GM18502 (cell line): ENCODE results near the gene MYLK.
"Not testable (repeated sequence)": the region's sequence is repeated elsewhere in the genome, so short reads cannot be mapped to it uniquely, and the experiment has no call there.

Source experiments
- ATAC-seq: cut with Tn5 transposase; IDR thresholded peaks from one replicate; pipeline ENCODE4 v1.9.1; 2021; ENCODE audit warnings: mild to moderate bottlenecking; ENCODE audit not compliant: unreplicated experiment, poor library complexity

MYLK gene

DNA sequence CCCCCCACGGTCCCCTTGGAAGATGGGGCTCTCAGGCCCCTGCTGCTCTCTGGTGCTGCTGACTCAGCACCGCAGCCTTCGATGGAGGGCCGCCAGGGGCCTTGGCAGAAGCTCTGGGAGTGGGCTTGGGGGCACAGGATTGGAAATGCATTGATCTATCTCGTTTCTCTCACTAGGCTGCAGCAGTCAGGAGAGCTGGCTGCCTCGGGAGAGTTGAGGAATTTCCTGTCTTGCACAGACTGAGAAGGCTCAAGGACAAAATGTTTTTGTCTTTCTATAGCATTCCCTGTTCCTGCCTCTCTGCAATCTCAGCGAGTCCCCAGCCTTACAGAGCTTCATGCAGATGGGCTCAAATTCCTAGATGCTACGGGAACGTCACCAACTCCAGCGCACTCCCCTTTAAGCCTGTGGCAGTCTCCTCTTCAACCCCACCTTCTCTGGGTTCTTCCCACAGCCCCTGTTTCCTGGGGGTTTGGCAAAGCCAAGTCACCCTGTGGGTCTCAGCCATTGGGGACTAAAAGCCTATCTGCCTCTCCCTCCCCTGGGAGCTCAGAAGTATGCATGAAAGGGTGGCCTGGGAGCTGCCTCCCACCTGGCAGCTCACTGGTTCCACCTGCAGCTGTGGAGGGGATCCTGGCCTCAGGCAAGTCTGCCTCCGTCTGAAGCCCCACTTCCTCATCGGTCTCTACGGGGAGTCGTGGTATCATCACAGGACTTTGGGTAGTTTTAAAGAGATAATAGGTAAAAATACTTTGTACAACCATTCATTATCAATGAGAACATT is 171.9 kb downstream of the MYLK start:
- ATAC-seq, result no peak

DNA sequence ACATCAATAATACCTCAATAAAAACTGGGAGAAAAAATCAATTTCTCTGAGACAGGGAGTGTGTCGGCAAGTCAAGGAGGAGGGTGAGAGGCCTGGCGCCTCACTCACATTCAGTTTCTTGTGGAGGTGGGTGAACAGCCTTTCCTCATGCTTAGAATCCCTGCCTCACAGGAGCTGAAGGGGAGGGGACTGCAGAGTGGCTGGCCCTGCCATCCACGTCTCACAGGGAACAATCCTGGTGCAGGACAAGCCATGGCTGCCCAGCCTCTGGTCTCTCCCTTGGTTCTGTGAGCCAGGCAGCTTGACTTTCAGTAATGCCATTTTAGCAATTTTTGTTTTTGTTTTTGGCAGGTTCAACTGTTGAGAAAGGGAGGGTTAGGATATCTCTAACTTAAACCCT is 172.8 kb downstream of the MYLK start:
- ATAC-seq, result no peak

DNA sequence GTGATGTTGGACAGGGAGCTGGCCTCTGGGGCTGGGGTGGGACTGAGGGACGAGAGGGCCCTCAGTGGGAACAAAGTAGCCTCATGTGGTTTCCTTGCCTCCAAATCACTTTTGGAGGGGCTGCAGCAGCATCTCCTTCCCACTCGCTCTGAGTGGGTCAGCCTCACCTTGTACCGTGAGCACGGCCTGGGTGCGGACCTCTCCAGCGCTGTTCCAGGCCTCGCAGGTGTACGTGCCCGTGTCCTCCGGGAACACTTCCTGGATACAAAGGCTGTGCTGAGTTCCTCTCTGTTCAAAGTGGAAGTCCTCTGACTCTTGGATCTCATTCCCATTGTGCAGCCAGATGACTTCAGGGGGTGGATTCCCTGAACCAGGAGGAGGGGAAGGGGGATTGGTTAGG is 175.6 kb downstream of the MYLK start:
- ATAC-seq, result no peak

DNA sequence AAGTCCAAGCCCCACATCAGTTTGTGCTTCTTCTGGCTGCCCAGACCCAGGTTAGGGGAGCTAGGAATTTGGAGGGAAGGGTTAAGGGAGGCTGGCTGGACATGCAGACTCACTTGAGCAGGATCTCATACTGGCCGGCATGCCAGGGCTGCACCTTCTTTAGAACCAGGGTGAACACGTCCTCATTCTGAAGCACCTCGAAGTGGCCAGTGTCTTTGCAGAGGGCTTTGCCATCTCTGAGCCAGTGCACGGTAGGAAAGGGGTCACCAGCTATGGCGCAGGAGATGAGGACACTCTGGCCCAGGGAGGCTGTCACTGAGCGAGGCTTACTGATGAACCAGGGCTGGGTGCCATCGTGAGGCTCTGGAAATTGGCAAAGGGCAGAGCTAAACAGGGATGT is 176.5 kb downstream of the MYLK start:
- not testable (repeated sequence) for ATAC-seq

DNA sequence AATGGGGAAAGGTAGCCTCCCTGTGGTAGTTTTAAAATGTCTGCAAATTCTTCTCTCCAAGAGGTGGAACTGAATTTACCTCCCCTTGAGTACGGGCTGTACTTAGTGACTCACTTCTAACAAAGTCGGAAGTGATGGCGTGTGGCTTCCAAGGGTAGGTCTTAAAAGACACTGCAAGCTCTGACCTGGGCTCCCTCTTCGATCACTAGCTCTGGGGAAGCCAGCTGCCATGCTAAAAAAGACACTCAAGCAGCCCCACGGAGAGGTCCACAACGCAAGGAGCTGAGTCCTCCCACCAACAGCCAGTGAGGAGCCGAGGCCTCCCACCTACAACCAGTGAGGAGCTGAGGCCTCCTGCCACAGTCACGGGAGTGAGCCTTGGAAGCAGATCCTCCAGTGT is 177.3 kb downstream of the MYLK start:
- ATAC-seq, result no peak

DNA sequence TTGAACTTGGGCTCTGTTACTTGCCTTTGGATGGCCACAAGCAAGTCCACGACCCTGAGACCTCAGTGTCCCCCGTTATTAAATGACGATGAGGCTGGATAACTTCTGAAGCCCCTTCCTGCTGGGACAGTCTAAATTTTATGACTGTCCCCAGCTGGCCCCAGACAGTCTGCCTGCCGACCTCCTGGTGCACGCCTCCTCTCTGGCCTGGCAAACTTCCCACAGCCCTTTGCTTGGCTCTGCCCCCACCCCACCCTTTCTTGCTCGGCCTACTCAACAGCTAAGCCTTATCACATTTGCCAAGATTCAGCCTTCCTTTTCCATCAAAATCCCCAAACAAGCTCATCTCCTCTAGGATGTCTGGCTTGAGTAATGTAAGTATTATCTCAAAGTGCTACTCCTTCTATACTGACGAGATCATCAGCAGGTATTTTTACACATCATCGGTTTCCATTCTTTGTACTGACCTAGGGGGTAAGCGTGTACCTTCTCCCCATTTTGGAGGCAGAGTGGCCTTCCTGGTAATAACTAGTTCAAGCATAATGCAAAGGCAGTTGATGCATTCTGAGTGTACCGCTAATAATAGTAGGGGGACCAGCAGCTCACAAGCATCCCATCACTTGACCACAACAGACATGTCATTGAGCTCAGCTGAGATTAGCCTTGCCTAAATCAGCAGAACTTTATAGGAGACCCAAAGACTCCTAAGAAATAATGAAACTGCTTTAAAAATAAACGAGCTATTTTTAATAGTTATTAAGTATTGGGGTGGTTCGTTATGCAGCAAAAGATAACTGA is 178.4 kb downstream of the MYLK start:
- no peak for ATAC-seq

DNA sequence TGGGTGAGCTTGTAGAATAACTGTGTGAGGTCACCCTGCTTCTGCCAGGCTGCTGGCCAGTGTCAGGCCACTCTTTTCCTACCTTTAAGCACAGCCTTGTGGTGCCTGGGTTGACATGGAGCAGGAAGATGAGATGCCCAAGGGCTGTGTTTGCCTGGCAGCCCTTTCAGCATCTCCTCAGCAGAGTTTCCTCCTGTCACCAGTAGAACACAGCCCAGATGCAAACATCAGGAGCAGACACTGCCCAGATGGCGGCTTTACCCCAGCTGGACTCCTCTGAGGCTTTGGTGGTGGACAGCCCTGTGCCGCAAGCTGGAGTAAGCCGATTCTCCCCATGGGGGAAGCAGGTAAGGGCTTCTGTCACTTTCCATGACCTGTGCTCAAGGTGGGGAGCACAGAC is 180.5 kb downstream of the MYLK start:
- ATAC-seq, result not testable (repeated sequence)

DNA sequence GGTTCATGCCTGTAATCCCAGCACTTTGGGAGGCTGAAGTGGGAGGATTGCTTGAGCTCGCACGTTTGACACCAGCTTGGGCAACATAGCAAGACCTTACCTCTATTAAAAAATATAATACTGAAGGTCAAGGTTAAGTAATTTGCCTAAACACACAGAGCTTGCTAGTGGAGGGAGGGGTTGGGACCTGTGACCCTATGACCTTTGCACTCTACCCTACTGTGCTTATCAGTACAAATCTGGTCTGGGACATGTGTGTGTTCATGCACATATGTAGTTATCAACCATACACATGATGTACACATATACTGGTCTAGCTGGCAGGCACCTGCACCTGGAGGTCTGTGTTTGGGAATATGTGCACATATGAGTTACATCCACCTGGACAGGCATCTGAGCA is 181.4 kb downstream of the MYLK start:
- no peak for ATAC-seq

DNA sequence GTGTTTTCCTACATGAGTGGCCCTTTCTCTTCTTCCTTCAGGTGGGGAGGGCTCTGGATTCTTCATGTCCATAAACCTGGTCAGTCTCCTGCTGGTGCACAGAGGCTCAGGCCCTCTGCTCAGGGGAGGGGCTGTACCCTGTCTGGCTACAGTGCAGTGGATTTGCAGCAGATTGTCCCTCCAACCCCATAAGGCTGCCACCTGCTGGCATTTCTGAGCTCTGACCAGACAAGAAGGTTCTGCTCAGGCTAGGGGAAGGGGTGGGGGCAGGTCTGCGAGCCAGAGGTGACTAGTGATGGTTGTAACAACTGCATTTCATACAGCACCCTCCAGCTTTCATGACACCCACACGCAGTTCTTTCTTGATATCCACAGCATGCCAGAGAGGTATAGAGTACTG is 182.1 kb downstream of the MYLK start:
- ATAC-seq, result not testable (repeated sequence)

DNA sequence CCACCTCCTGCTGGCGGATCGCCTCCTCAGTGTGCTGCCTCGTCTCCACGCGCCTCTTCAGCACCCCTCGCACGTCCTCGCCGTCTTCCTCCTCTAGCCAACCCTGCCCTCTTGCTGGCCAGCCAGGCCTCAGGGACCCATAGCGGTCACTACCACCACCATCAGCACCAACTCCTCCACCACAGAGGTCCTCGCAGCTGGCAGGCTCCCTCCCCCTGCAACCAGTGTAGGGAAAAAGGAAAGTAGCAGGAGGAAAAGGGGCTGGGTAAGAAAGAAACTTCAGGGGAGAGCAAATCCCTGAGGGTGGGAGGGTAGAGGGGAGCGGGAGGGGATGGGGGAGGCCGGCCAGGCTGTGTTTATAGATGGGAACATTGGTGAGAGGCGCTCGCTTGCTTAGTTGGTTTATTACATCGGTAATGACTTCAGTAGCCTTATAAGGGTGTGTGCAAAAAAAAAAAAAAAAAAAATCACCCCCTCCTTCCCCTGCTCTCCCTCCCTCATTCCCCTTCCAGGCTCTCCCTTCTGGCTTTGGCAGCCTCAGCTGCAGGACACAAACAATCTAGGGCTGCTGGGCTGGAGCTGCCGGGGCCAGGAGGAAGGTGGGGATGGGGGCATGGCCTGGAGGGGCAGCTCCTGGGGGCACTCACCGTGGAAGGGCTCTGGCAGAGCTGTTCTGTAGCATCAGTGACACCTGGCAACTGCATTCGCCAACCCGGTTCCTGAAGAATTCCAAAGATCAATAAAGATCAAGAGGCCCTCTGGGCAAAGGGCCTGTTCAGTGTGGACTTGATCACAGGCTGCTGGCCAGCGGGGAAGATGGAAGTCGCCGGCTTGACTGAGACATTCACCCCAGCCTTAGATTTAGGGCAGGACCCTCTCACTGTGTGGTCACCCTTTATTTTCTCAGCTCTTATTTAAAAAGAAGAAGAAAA is 183.1 kb downstream of the MYLK start:
- ATAC-seq, result no peak

DNA sequence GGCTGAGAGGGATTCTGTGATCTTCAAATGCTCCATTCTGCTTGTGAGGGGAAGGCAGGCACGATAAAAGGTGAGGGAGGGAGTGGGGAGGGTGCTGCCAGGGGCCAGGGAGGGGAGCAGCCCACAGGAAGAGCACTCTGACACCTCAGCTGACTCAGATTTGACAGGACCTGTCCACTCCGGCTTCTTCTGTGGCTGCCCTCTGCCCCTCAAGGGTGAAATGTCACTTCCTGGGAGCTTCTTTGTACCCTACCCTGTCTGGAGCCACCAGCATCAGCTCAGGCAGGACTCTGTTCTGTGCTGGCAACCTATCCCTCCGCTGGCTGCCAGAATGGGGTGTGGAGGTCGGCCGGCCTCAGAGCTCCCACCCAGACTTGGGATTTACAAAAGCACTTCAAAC is 185.3 kb downstream of the MYLK start:
- ATAC-seq, result no peak

DNA sequence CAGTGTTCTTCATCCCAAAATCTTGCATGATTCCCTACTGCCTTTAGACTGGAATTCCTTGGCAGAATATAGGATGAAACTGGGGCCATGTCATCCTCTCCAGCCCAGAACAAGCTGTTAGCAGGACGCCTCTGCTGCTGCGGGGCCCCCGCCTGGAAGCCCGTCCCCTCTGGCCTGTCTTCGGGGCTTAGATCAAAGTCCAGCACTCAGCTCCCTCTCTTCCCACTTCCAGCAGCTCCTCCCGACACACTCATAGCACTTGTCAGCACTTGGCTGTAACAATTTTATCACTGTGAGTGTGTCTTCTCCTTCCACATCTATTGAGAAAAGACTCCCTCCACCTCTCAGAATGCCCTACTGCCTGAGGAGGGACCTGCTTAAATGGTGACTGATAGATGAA is 187.3 kb downstream of the MYLK start:
- no peak for ATAC-seq

DNA sequence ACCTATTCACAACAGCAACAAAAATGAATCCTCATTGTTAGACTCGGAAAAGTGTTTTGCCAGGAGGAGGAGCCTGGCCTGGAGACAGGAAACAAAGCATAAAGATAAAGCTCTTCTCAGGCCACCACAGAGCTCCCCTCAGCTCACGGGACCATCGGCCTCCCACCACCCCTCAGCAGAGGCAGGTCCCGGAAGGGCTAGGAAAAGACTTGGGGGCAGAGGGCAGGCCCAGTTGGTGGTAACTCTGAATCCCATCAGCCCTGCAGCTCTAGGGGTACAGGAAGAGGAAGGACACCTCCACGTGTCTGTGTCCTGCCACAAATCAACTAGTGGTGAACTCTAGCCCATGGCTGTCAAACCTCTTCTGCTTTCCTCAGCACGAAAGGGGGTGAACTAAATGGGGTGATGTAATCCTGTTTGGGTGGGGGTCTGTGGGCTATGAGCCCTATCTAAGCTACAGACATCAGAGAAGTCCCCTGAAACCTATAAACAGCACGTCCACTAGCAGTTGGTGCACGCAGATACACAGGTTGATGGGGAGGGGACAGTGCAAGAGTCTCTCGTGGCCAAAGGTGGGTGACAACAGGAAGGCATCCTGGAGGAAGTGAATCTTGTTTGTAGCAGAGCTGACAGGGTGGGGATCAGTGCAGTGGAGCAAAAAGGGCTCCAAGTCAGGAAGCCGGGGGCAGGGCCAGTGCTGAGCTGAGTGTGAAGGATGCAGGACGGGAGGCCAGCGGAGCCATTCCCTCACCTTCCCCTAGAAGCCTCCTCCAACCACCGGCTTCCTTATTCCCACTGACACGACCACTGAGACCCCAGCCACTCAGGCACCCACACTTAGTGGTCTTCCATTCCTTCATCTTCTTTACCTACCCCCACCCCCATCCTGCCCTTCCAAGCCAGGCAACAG is 188.1 kb downstream of the MYLK start:
- no peak for ATAC-seq

DNA sequence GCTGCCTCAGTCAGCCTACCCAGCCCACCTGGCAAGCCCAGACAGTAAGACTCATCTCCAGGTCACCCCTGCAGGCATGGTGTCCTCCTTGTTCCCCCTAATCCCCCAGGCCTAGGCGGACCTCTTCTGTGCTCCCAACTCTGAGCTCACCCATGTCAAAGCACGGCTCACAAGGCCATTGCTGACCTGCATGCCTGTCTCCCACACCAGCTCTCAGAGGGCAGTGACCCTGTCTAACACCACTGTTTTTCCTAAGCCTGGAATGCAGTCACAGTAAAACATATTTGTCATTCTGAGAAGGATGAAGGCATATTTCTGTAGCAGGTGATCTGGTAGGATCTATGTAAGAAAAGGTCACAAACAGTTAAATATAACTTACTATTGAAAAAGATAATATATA is 189.0 kb downstream of the MYLK start:
- no peak for ATAC-seq

DNA sequence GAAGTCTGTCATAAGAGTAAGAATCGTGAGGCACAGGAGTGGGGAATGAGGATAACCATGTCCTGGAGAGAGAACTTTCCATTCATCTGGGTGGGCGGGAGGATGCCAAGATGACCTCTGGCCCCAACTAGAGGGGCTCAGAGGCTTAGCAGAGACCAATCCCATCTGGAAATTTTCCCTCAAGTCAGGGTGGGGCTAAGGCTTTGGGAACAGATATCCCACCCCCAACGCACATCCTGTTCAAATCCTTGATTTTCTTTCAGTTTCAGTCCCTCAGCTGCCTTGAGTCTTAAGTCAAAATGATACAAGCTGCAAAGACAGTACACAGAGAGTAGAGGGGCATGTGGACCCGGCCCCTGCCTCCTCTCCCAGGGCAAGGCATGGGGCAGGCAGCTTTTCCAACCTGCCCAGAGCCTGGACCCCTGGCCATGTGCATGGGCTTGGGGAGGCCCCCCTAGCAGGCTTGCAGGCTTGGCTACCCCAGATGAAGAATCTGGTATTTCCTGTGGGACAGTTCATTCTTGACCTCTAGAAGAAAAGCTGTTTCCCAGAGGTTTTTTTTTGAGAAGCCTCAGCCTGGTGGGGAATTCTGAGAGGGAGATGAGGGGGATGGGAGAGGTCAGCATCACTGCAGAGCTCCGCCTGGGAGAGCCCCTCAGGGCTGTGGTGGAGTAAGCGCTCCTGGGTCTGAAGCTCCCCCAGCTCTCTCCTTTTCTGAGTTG is 189.6 kb downstream of the MYLK start:
- no peak for ATAC-seq

DNA sequence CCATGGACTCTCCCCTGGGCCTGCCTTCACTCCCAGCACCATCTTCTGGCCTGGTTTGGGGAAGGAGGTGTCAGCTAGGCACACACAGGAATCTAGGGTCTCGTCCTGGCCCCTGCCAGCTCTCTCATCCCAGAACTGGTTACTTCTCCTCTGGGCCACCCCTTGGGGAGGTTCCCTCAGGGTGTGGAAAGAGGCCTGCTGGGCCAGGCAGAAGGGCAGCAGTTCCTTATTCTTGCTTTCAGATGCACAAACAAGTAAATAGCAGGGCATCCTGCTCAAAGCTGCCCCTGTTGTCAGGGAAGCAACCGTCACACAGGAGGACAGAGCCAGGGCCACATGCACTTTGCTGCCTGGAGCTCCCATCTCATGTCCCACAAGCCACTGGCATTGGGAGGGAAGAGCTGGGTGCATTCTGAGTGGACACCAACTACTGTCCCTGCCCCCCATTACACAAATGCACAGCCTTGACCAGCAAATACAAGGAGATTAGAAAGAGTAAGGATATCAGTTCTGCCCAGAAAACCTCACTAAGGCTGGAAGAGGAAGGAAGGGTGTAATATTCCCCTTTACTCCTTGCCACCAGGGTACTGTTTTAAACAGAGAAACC is 190.4 kb downstream of the MYLK start:
- no peak for ATAC-seq

DNA sequence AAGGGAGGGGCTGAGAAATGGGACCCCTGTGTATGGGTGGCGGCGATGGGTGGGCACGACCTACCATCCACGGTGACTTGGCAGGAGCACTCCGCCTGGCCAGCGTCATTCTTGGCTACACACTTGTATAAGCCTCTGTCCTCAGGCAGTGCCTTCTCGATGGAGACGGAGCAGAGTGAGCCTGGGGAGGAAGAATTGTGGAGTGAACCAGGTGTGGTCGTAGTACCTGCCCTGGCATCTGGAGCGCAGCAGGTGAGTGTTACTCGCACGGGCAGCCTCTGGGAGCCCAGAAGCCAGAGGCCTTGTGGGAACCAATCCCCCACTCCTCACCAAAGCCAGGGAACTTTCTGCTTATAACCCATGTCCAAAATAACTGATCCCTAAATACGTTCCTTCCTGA is 191.5 kb downstream of the MYLK start:
- no peak for ATAC-seq

DNA sequence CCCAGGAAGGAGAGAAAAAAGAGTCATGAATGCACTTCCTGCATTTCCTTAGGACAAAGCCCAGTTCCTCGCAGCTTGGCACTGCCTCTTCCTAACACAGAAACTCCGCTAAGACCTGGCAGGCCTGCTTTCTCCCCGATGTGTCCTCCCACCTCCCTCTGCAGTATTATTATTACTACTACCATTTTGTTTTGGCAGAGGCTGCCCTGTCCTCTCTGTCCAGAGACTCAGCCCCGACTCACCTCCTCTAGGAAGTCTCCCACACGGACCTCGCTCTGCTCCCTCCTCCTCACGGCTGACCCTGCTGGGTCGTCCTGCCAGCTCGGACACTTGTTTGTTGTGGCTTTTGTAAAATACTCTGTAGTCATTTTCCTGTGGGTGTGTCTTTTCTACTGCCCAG is 192.1 kb downstream of the MYLK start:
- ATAC-seq, result no peak

DNA sequence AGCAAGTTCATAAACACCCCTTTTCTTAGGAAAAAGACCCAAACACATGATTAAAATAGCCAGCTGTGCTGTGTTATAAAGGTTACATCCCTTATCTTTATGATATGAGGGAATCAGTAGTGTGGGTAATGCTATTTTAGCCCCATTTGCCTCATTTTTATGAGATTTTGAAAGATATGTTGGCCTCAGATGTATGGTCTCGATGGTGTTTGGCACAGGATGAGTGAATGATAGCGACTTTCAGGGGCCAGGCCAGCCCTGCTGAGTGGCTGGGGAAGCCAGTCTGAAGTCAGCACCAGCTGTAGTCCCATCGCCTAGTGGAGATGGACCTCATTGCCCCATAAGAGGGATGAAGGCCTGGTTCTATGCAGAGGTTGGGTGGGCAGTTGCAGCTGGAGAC is 194.3 kb downstream of the MYLK start:
- ATAC-seq, result no peak
